H1 (cell line): Measurements from ENCODE around the gene MACF1. TPM values are rescaled to one million over a fixed set of nuclear protein-coding genes. Genes with fewer than 3 reads are reported as not detected.

Source experiments
- polyA plus RNA-seq, 7 experiments: library from polyadenylated mRNA; depleted of rRNA in 3 of 7; stranded (reverse) in 5 of 7; unstranded in 2 of 7; fragments of >200 nt in 5 of 7; fragments of 200-250 nt in 2 of 7; gene quantifications; 1 replicate in 5 of 7; 2 replicates in 1 of 7; 4 replicates in 1 of 7; pipeline versions ENCODE4 v1.2.1 to v1.2.3, GENCODE V29; 2011 to 2013; ENCODE audit warnings: missing spikeins in 2 of 7, mixed read lengths in 2 of 7
- total RNA-seq: library from RNA; stranded (reverse); fragmentation: NEBNext Ultra II Directional; extraction: Animal tissue kit (Norgen Biotek cat#: 25700); gene quantifications from 2 replicates; pipeline ENCODE4 v1.2.1, GENCODE V29; 2021
- TF ChIP-seq, protein P1 (sequence below): IDR thresholded peaks from 2 replicates; pipeline ENCODE4 v1.6.1; 2011; ENCODE audit warnings: low read length, improper control_type of control experiment

The MACF1 gene
- total and polyA plus RNA-seq, 2 of the 8 experiments (the other 6 are each of a cell fraction or from before 2014, with no cell fraction given), result 59.8 to 285 TPM

DNA sequence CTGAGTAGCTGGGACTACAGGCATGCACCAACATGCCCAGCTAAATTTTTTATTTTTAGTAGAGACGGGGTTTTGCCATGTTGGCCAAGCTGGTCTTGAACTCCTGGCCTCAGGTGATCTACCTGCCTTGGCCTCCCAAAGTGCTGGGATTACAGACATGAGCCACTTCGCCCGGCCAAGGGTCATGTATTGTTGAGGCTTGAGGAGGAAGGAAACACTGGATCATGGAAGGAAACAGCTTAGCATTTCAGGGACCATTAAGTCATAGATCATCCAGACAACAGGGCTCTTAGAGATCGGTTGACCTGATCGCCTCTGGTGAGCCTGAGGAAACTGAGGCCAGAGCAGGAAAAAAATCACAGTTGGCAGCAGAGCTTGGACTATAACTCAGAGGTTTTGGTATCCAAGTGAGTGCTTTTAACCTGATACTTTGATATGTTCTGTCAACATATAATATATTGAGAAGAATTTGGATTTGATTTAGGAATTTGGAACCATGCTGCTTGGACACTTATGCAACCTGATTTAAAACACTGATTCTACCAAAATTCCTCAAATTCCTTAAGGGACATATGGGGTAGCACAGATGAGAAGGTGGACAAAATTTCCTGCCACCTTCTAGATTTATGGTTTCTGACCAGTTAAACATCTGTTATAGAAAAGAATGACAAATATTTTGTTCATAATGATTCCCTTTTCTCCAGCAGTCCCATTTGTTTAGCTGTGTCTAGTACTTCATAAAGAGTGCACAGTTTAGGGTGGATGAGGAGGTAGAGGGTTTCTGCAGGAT, 273.8 kb downstream of the MACF1 start (continued):
- TF ChIP-seq, protein P1, sequence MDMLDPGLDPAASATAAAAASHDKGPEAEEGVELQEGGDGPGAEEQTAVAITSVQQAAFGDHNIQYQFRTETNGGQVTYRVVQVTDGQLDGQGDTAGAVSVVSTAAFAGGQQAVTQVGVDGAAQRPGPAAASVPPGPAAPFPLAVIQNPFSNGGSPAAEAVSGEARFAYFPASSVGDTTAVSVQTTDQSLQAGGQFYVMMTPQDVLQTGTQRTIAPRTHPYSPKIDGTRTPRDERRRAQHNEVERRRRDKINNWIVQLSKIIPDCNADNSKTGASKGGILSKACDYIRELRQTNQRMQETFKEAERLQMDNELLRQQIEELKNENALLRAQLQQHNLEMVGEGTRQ, result no peak
